Endothelial cell of umbilical vein (primary cell): Measurements from ENCODE around the gene MAEA. TPM values are rescaled to one million over a fixed set of nuclear protein-coding genes. Genes with fewer than 3 reads are reported as not detected.

ENCODE experiments used
- BruUV-seq: library from RNA; stranded (reverse); fragments of 400-500 nt; replicated peaks from 2 replicates; lab custom pipeline; 2021; lab: Mats Ljungman, UMichigan
- CTCF ChIA-PET: fragments of 300-600, 350-600 bp; sonication (Branson Sonifier 250); formaldehyde crosslinking; loops from one replicate; lab custom pipeline; 2021; ENCODE audit warnings: antibody characterized with exemption, inconsistent platforms; lab: Charles Lee
- POLR2A ChIA-PET: fragments of 300-600, 350-600 bp; sonication (Branson Sonifier 250); formaldehyde crosslinking; loops from one replicate; lab custom pipeline; 2021; ENCODE audit warnings: antibody characterized with exemption, inconsistent platforms; lab: Charles Lee
- DNase-seq: peaks from one replicate; pipeline ENCODE4 v3.0.0-alpha.2; 2011; ENCODE audit warnings: low read depth, low spot score
- FAIRE-seq: peaks from 2 replicates; lab custom pipeline; 2011; peaks lifted over from hg19 to GRCh38; lab: Jason Lieb, UNC
- H2AFZ ChIP-seq: 2 replicates; pipeline ENCODE4 v1.6.0; 2012; ENCODE audit warnings: low read depth, low read length, control low read depth, inconsistent platforms
- H3K27ac ChIP-seq: 2 replicates; pipeline ENCODE4 v1.5.1; 2011; ENCODE audit warnings: low read depth, mild to moderate bottlenecking, control low read depth, low read length, moderate library complexity; ENCODE audit not compliant: insufficient read depth
- H3K27me3 ChIP-seq, 2 experiments: 2 replicates each; pipeline versions ENCODE4 v1.6.0 to v1.6.1; 2011; ENCODE audit warnings: low read length in 2 of 2, mixed read lengths in 1 of 2; ENCODE audit not compliant: control insufficient read depth in 2 of 2, insufficient read depth in 2 of 2
- H3K36me3 ChIP-seq, 2 experiments: 2 replicates in 1 of 2; 3 replicates in 1 of 2; pipeline ENCODE4 v1.5.1; 2011; ENCODE audit warnings: low read length in 2 of 2, mild to moderate bottlenecking in 1 of 2, moderate library complexity in 1 of 2; ENCODE audit not compliant: control insufficient read depth in 2 of 2, insufficient read depth in 2 of 2; ENCODE audit errors: extremely low read depth in 1 of 2
- H3K4me1 ChIP-seq: 3 replicates; pipeline ENCODE4 v1.5.1; 2011; ENCODE audit warnings: mild to moderate bottlenecking, low read length; ENCODE audit not compliant: control insufficient read depth, insufficient read depth; ENCODE audit errors: extremely low read depth
- H3K4me2 ChIP-seq: 2 replicates; pipeline ENCODE4 v1.6.1; 2011; ENCODE audit warnings: low read length, control low read depth, mixed read lengths; ENCODE audit not compliant: insufficient read depth
- H3K4me3 ChIP-seq, 3 experiments: fragments of 200-600 bp in 1 of 3; sonication (generic), shearing (Covaris generic) in 1 of 3; replicated peaks in 1 of 3; 2 replicates each; pipeline ENCODE4 v1.5.1; 2011 to 2016; ENCODE audit warnings: control low read depth in 3 of 3, low read length in 3 of 3, mild to moderate bottlenecking in 2 of 3, inconsistent platforms in 1 of 3, low read depth in 1 of 3, moderate library complexity in 1 of 3; ENCODE audit not compliant: insufficient read depth in 1 of 3
- H3K79me2 ChIP-seq: 2 replicates; pipeline ENCODE4 v1.6.0; 2012; ENCODE audit warnings: low read length, inconsistent platforms; ENCODE audit not compliant: control insufficient read depth, insufficient read depth
- H3K9ac ChIP-seq: replicated peaks from 2 replicates; pipeline ENCODE3; 2011; ENCODE audit warnings: low read length, control low read depth; ENCODE audit not compliant: insufficient read depth; ENCODE audit errors: extremely low read depth
- H3K9me1 ChIP-seq: replicated peaks from 3 replicates; pipeline ENCODE4 v1.6.0; 2011; ENCODE audit warnings: mild to moderate bottlenecking, low read length; ENCODE audit not compliant: control insufficient read depth, insufficient read depth; ENCODE audit errors: extremely low read depth
- H3K9me3 ChIP-seq: replicated peaks from 2 replicates; pipeline ENCODE4 v1.5.1; 2012; ENCODE audit warnings: low read length, inconsistent platforms; ENCODE audit not compliant: control insufficient read depth, insufficient read depth
- H4K20me1 ChIP-seq: replicated peaks from 2 replicates; pipeline ENCODE3; 2011; ENCODE audit warnings: mild to moderate bottlenecking, low read length; ENCODE audit not compliant: control insufficient read depth, insufficient read depth; ENCODE audit errors: extremely low read depth
- EZH2 ChIP-seq: IDR thresholded peaks from 2 replicates; pipeline ENCODE4 v1.6.1; 2012; ENCODE audit warnings: borderline replicate concordance, low read depth, mild to moderate bottlenecking, moderate library complexity, low read length, inconsistent platforms; ENCODE audit not compliant: severe bottlenecking
- FOS ChIP-seq: IDR thresholded peaks from 2 replicates; pipeline ENCODE4 v1.6.1; 2011; ENCODE audit warnings: mild to moderate bottlenecking, low read length, moderate library complexity, borderline replicate concordance; ENCODE audit not compliant: insufficient read depth
- GATA2 ChIP-seq: IDR thresholded peaks from 2 replicates; pipeline ENCODE4 v1.7.0; 2011; ENCODE audit warnings: low read depth, mild to moderate bottlenecking, moderate library complexity, mixed read lengths, low read length; ENCODE audit not compliant: insufficient read length, insufficient read depth
- JUN ChIP-seq: IDR thresholded peaks from 2 replicates; pipeline ENCODE4 v1.6.1; 2011; ENCODE audit warnings: borderline replicate concordance, low read depth; ENCODE audit not compliant: insufficient read length, insufficient read depth
- MYC ChIP-seq: IDR thresholded peaks from one replicate; pipeline ENCODE4 v1.6.1; 2011; ENCODE audit warnings: mild to moderate bottlenecking, low read depth, low read length
- POLR2A ChIP-seq: IDR thresholded peaks from 2 replicates; pipeline ENCODE4 v1.6.1; 2012; ENCODE audit warnings: low read depth, mild to moderate bottlenecking, control low read depth, low read length
- POLR2AphosphoS5 ChIP-seq: IDR thresholded peaks from 2 replicates; pipeline ENCODE4 v1.6.1; 2012; ENCODE audit warnings: low read depth, mild to moderate bottlenecking, control low read depth, low read length, moderate library complexity; ENCODE audit not compliant: insufficient read depth
- dilution Hi-C: fragments of 300-500 bp; cut with MboI; formaldehyde crosslinking; loops from one replicate; pipeline ENCODE4 v1.15.0; 2019; ENCODE audit warnings: low sequenced_read_pairs; ENCODE audit not compliant: extremely low pct_ligation_motif_present
- intact Hi-C: fragments of 100-400 bp; cut with micrococcal nuclease; formaldehyde crosslinking; loops from one replicate; pipeline ENCODE4 v1.10.0; 2022
- polyA plus RNA-seq, 4 experiments: library from polyadenylated mRNA; depleted of rRNA in 3 of 4; stranded (reverse) in 3 of 4; unstranded in 1 of 4; fragments of >200 nt; gene quantifications; 2 replicates each; pipeline versions ENCODE4 v1.2.1 to v1.2.3, GENCODE V29; 2011 to 2012; ENCODE audit warnings: missing spikeins in 1 of 4
- total RNA-seq: library from RNA; stranded (reverse); gene quantifications from 2 replicates; pipeline ENCODE4 v1.2.3, GENCODE V29; 2021
- TF ChIP-seq, protein P1 (sequence below): IDR thresholded peaks from 2 replicates; pipeline ENCODE4 v1.6.1; 2011; ENCODE audit not compliant: insufficient read depth, insufficient read length
- TF ChIP-seq, protein P2 (sequence below), 2 donors: IDR thresholded peaks; 1 replicate in 1 of 2; 2 replicates in 1 of 2; pipeline ENCODE4 v1.5.1; 2011; ENCODE audit warnings: low read length in 2 of 2, mild to moderate bottlenecking in 2 of 2, moderate library complexity in 2 of 2, control low read depth in 1 of 2, inconsistent platforms in 1 of 2, low read depth in 1 of 2; ENCODE audit not compliant: insufficient read depth in 1 of 2; ENCODE audit errors: extremely low read depth in 1 of 2

MAEA gene
- total and polyA plus RNA-seq, 2 donors (not counting 3 experiments of a cell fraction or from before 2014, with no cell fraction given) = 66.0 to 108 TPM

DNA sequence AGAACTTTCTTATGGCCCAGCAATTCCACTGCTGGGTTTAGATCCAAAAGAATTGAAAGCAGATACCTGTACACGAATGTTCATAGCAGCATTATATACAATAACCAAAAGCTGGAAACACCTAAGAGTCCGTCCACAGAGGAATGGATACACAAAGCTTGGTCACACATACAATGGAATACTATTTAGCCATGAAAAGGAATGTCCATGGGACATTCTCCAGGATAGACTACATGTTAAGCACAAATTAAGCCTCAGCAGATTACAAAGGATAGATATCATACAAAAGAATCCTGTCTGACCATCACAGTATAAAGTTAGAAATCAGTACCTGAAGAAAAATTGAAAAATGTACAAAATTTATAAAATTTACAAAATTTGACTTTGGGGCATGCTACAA is 12.7 kb upstream of the MAEA start:
- dilution Hi-C loops (no loop called here), intact Hi-C loops (no loop called here)
- H3K4me2 ChIP-seq = no peak overlapping the region
- POLR2A ChIA-PET = no interaction called here
- no TSS peak for BruUV-seq
- no peak overlapping the region for H3K4me3 ChIP-seq
- no peaks in the 10 kb centered on the region for H3K79me2 ChIP-seq
- H3K4me1 ChIP-seq = no peaks in the 10 kb centered on the region
- H2AFZ ChIP-seq = no peak overlapping the region
- FAIRE-seq = no peak
- no peak for DNase-seq
- H3K9me3 ChIP-seq = no peaks in the 10 kb centered on the region
- no peaks in the 10 kb centered on the region for H3K27me3 ChIP-seq
- no peaks in the 10 kb centered on the region for H4K20me1 ChIP-seq
- CTCF ChIA-PET = interaction anchor here (1.4 to 1.5 kb wide), 2 partner anchors 9 kb away, joined by 5 to 6 read pairs; no protein-coding TSS in a partner anchor
- H3K9me1 ChIP-seq = no peaks in the 10 kb centered on the region
- H3K36me3 ChIP-seq = no peaks in the 10 kb centered on the region
- TF ChIP-seq EZH2 (no peak), POLR2A (no peak), POLR2AphosphoS5 (no peak), GATA2 (no peak), FOS (no peak), JUN (no peak), MYC (no peak)
- TF ChIP-seq, protein P1, sequence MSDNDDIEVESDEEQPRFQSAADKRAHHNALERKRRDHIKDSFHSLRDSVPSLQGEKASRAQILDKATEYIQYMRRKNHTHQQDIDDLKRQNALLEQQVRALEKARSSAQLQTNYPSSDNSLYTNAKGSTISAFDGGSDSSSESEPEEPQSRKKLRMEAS = no peak
- TF ChIP-seq, protein P2, sequence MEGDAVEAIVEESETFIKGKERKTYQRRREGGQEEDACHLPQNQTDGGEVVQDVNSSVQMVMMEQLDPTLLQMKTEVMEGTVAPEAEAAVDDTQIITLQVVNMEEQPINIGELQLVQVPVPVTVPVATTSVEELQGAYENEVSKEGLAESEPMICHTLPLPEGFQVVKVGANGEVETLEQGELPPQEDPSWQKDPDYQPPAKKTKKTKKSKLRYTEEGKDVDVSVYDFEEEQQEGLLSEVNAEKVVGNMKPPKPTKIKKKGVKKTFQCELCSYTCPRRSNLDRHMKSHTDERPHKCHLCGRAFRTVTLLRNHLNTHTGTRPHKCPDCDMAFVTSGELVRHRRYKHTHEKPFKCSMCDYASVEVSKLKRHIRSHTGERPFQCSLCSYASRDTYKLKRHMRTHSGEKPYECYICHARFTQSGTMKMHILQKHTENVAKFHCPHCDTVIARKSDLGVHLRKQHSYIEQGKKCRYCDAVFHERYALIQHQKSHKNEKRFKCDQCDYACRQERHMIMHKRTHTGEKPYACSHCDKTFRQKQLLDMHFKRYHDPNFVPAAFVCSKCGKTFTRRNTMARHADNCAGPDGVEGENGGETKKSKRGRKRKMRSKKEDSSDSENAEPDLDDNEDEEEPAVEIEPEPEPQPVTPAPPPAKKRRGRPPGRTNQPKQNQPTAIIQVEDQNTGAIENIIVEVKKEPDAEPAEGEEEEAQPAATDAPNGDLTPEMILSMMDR (IDR thresholded peaks at IDR 0.05; ENCODE audit: extremely low read depth in 1 of 2, insufficient read depth in 1 of 2, low read depth in 1 of 2, low read length in 2 of 2) = no peak
- H3K9ac ChIP-seq = no peak overlapping the region
- H3K27ac ChIP-seq = no peak overlapping the region
